ENCODE measurements around the gene MYBL2.
A peak's percentile ranks its signal among the peaks of the same experiment; 100 is the strongest.

The MYBL2 gene

DNA sequence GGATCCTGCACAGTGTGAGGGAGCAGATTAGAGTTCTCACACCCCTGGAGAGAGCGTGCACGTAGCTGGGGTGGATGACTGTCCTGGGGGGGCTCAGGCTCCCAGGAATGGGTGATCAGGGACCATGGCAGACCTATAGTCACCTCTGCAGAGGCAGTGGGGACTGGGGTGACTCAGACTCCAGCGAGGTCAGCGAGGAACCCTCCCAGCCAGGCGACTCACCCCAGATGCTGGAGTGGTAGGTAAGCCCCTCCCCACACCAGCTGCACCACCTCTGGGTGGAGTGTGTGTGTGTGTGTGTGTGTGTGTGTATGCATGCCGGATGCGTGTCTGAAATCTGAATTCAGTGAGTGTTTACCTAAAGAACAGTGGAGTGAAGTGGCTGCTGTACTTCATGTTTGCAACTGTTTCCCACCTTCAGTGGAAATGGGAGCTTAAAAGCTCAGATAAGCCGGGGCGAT, 77.3 kb downstream of the MYBL2 start (continued):
- TF ChIP-seq, protein P1, sequence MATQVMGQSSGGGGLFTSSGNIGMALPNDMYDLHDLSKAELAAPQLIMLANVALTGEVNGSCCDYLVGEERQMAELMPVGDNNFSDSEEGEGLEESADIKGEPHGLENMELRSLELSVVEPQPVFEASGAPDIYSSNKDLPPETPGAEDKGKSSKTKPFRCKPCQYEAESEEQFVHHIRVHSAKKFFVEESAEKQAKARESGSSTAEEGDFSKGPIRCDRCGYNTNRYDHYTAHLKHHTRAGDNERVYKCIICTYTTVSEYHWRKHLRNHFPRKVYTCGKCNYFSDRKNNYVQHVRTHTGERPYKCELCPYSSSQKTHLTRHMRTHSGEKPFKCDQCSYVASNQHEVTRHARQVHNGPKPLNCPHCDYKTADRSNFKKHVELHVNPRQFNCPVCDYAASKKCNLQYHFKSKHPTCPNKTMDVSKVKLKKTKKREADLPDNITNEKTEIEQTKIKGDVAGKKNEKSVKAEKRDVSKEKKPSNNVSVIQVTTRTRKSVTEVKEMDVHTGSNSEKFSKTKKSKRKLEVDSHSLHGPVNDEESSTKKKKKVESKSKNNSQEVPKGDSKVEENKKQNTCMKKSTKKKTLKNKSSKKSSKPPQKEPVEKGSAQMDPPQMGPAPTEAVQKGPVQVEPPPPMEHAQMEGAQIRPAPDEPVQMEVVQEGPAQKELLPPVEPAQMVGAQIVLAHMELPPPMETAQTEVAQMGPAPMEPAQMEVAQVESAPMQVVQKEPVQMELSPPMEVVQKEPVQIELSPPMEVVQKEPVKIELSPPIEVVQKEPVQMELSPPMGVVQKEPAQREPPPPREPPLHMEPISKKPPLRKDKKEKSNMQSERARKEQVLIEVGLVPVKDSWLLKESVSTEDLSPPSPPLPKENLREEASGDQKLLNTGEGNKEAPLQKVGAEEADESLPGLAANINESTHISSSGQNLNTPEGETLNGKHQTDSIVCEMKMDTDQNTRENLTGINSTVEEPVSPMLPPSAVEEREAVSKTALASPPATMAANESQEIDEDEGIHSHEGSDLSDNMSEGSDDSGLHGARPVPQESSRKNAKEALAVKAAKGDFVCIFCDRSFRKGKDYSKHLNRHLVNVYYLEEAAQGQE (tag by site-specific recombination; IDR thresholded peaks at IDR 0.05) = no peak
- TF ChIP-seq ZNF473 (tag by site-specific recombination; IDR thresholded peaks at IDR 0.05) (no peak), ZFP37 (tag by site-specific recombination; IDR thresholded peaks at IDR 0.05) (no peak), ZNF121 (tag by site-specific recombination; IDR thresholded peaks at IDR 0.05) (no peak), TCF7L2 (IDR thresholded peaks at IDR 0.05; ENCODE audit: borderline replicate concordance, low read depth, low read length) (no peak), ZNF701 (tag by site-specific recombination; IDR thresholded peaks at IDR 0.05) (no peak), KLF9 (tag by site-specific recombination; IDR thresholded peaks at IDR 0.05; ENCODE audit: low read depth) (no peak), ZNF341 (tag by site-specific recombination; IDR thresholded peaks at IDR 0.05; ENCODE audit: low read depth) (no peak), ZNF621 (tag by site-specific recombination; IDR thresholded peaks at IDR 0.05) (no peak), ZNF629 (tag by site-specific recombination; IDR thresholded peaks at IDR 0.05) (no peak), ZSCAN16 (tag by site-specific recombination; IDR thresholded peaks at IDR 0.05) (no peak), ZNF302 (tag by site-specific recombination; IDR thresholded peaks at IDR 0.05; ENCODE audit: low read depth) (no peak), ZNF324 (tag by site-specific recombination; IDR thresholded peaks at IDR 0.05) (no peak), ZNF248 (tag by site-specific recombination; IDR thresholded peaks at IDR 0.05) (no peak), ZNF202 (tag by site-specific recombination; IDR thresholded peaks at IDR 0.05; ENCODE audit: borderline replicate concordance) (no peak), ZEB2 (tag by site-specific recombination; IDR thresholded peaks at IDR 0.05) (no peak)
- TF ChIP-seq, protein P2, sequence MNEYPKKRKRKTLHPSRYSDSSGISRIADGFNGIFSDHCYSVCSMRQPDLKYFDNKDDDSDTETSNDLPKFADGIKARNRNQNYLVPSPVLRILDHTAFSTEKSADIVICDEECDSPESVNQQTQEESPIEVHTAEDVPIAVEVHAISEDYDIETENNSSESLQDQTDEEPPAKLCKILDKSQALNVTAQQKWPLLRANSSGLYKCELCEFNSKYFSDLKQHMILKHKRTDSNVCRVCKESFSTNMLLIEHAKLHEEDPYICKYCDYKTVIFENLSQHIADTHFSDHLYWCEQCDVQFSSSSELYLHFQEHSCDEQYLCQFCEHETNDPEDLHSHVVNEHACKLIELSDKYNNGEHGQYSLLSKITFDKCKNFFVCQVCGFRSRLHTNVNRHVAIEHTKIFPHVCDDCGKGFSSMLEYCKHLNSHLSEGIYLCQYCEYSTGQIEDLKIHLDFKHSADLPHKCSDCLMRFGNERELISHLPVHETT (tag by site-specific recombination; IDR thresholded peaks at IDR 0.05) = no peak
- TF ChIP-seq, protein P3, sequence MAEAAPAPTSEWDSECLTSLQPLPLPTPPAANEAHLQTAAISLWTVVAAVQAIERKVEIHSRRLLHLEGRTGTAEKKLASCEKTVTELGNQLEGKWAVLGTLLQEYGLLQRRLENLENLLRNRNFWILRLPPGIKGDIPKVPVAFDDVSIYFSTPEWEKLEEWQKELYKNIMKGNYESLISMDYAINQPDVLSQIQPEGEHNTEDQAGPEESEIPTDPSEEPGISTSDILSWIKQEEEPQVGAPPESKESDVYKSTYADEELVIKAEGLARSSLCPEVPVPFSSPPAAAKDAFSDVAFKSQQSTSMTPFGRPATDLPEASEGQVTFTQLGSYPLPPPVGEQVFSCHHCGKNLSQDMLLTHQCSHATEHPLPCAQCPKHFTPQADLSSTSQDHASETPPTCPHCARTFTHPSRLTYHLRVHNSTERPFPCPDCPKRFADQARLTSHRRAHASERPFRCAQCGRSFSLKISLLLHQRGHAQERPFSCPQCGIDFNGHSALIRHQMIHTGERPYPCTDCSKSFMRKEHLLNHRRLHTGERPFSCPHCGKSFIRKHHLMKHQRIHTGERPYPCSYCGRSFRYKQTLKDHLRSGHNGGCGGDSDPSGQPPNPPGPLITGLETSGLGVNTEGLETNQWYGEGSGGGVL (tag by site-specific recombination; IDR thresholded peaks at IDR 0.05) = peak; percentile 95
- TF ChIP-seq, protein P4, sequence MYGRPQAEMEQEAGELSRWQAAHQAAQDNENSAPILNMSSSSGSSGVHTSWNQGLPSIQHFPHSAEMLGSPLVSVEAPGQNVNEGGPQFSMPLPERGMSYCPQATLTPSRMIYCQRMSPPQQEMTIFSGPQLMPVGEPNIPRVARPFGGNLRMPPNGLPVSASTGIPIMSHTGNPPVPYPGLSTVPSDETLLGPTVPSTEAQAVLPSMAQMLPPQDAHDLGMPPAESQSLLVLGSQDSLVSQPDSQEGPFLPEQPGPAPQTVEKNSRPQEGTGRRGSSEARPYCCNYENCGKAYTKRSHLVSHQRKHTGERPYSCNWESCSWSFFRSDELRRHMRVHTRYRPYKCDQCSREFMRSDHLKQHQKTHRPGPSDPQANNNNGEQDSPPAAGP (tag by site-specific recombination; IDR thresholded peaks at IDR 0.05) = peak; percentile 96
- TF ChIP-seq, protein P5, sequence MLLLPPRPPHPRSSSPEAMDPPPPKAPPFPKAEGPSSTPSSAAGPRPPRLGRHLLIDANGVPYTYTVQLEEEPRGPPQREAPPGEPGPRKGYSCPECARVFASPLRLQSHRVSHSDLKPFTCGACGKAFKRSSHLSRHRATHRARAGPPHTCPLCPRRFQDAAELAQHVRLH (tag by site-specific recombination; IDR thresholded peaks at IDR 0.05) = no peak
- TF ChIP-seq, protein P6, sequence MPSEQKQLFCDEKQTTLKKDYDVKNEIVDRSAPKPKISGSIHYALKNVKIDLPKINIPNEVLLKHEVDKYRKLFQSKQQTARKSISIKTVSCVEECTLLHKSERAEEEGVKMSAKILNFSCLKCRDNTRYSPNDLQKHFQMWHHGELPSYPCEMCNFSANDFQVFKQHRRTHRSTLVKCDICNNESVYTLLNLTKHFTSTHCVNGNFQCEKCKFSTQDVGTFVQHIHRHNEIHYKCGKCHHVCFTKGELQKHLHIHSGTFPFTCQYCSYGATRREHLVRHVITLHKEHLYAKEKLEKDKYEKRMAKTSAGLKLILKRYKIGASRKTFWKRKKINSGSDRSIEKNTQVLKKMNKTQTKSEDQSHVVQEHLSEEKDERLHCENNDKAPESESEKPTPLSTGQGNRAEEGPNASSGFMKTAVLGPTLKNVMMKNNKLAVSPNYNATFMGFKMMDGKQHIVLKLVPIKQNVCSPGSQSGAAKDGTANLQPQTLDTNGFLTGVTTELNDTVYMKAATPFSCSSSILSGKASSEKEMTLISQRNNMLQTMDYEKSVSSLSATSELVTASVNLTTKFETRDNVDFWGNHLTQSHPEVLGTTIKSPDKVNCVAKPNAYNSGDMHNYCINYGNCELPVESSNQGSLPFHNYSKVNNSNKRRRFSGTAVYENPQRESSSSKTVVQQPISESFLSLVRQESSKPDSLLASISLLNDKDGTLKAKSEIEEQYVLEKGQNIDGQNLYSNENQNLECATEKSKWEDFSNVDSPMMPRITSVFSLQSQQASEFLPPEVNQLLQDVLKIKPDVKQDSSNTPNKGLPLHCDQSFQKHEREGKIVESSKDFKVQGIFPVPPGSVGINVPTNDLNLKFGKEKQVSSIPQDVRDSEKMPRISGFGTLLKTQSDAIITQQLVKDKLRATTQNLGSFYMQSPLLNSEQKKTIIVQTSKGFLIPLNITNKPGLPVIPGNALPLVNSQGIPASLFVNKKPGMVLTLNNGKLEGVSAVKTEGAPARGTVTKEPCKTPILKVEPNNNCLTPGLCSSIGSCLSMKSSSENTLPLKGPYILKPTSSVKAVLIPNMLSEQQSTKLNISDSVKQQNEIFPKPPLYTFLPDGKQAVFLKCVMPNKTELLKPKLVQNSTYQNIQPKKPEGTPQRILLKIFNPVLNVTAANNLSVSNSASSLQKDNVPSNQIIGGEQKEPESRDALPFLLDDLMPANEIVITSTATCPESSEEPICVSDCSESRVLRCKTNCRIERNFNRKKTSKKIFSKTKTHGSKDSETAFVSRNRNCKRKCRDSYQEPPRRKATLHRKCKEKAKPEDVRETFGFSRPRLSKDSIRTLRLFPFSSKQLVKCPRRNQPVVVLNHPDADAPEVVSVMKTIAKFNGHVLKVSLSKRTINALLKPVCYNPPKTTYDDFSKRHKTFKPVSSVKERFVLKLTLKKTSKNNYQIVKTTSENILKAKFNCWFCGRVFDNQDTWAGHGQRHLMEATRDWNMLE (tag by site-specific recombination; conservative IDR thresholded peaks at IDR 0.05; ENCODE audit: low read depth) = no peak
- TF ChIP-seq, protein P7, sequence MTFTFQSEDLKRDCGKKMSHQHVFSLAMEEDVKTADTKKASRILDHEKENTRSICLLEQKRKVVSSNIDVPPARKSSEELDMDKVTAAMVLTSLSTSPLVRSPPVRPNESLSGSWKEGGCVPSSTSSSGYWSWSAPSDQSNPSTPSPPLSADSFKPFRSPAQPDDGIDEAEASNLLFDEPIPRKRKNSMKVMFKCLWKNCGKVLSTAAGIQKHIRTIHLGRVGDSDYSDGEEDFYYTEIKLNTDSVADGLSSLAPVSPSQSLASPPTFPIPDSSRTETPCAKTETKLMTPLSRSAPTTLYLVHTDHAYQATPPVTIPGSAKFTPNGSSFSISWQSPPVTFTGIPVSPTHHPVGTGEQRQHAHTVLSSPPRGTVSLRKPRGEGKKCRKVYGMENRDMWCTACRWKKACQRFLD (tag by site-specific recombination; IDR thresholded peaks at IDR 0.05) = no peak
- TF ChIP-seq, protein P8, sequence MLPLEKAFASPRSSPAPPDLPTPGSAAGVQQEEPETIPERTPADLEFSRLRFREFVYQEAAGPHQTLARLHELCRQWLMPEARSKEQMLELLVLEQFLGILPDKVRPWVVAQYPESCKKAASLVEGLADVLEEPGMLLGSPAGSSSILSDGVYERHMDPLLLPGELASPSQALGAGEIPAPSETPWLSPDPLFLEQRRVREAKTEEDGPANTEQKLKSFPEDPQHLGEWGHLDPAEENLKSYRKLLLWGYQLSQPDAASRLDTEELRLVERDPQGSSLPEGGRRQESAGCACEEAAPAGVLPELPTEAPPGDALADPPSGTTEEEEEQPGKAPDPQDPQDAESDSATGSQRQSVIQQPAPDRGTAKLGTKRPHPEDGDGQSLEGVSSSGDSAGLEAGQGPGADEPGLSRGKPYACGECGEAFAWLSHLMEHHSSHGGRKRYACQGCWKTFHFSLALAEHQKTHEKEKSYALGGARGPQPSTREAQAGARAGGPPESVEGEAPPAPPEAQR (tag by site-specific recombination; IDR thresholded peaks at IDR 0.05) = no peak
